ENCODE data around the gene CNOT6L. TPM values are rescaled to one million over a fixed set of nuclear protein-coding genes. Genes with fewer than 3 reads are reported as not detected.

CNOT6L gene
- total RNA-seq, 1 donor from 2014 or later: 15.8 TPM

- DNase-seq (ENCODE audit: low read depth): no peak
- no peaks in the 10 kb centered on the region for H3K36me3 ChIP-seq (ENCODE audit: control insufficient read depth, insufficient read depth, low read length)
- no peak for TF ChIP-seq CTCF (IDR thresholded peaks at IDR 0.05; ENCODE audit: insufficient read depth, low read length, poor library complexity, severe bottlenecking)
Measured at GRCh38 chr4:77751764-77752163, 67.4 kb downstream of the CNOT6L start.

GRCh38 chr4:77745792-77746191 is 73.4 kb downstream of the CNOT6L start:
- no peaks in the 10 kb centered on the region for H3K27me3 ChIP-seq (ENCODE audit: control insufficient read depth, insufficient read depth, low read length)
- no peak for DNase-seq (ENCODE audit: low read depth)
- no peaks in the 10 kb centered on the region for H3K36me3 ChIP-seq (ENCODE audit: control insufficient read depth, insufficient read depth, low read length)
- H3K4me3 ChIP-seq (ENCODE audit: low read depth, low read length): no peak overlapping the region
- TF ChIP-seq CTCF (IDR thresholded peaks at IDR 0.05; ENCODE audit: insufficient read depth, low read length, poor library complexity, severe bottlenecking): no peak

More at GRCh38 chr4:77751764-77752163, 67.4 kb downstream of the CNOT6L start:
- H3K27me3 ChIP-seq (ENCODE audit: control insufficient read depth, insufficient read depth, low read length): no peaks in the 10 kb centered on the region
- H3K4me3 ChIP-seq (ENCODE audit: low read depth, low read length): no peak overlapping the region

- DNase-seq (ENCODE audit: low read depth): no peak
- Histone ChIP-seq H3K4me3 (ENCODE audit: low read depth, low read length) (no peak overlapping the region), H3K27me3 (ENCODE audit: control insufficient read depth, insufficient read depth, low read length) (no peaks in the 10 kb centered on the region), H3K36me3 (ENCODE audit: control insufficient read depth, insufficient read depth, low read length) (no peaks in the 10 kb centered on the region)
- TF ChIP-seq CTCF (IDR thresholded peaks at IDR 0.05; ENCODE audit: insufficient read depth, low read length, poor library complexity, severe bottlenecking): no peak
Measured at GRCh38 chr4:77742054-77742453, 77.1 kb downstream of the CNOT6L start.

- Histone ChIP-seq H3K4me3 (ENCODE audit: low read depth, low read length) (no peak overlapping the region), H3K27me3 (ENCODE audit: control insufficient read depth, insufficient read depth, low read length) (no peaks in the 10 kb centered on the region), H3K36me3 (ENCODE audit: control insufficient read depth, insufficient read depth, low read length) (no peaks in the 10 kb centered on the region)
- DNase-seq (ENCODE audit: low read depth): no peak
- no peak for TF ChIP-seq CTCF (IDR thresholded peaks at IDR 0.05; ENCODE audit: insufficient read depth, low read length, poor library complexity, severe bottlenecking)
Measured at GRCh38 chr4:77740480-77740879, 78.7 kb downstream of the CNOT6L start.

- peak; percentile 70 for DNase-seq (ENCODE audit: low read depth)
- H3K27me3 ChIP-seq (ENCODE audit: control insufficient read depth, insufficient read depth, low read length): no peaks in the 10 kb centered on the region
- no peaks in the 10 kb centered on the region for H3K36me3 ChIP-seq (ENCODE audit: control insufficient read depth, insufficient read depth, low read length)
- TF ChIP-seq CTCF (IDR thresholded peaks at IDR 0.05; ENCODE audit: insufficient read depth, low read length, poor library complexity, severe bottlenecking): no peak
- H3K4me3 ChIP-seq (ENCODE audit: low read depth, low read length): no peak overlapping the region
Measured at GRCh38 chr4:77734928-77735327, 84.2 kb downstream of the CNOT6L start.

GRCh38 chr4:77731656-77732055 is 87.5 kb downstream of the CNOT6L start:
- Histone ChIP-seq H3K36me3 (ENCODE audit: control insufficient read depth, insufficient read depth, low read length) (no peaks in the 10 kb centered on the region), H3K27me3 (ENCODE audit: control insufficient read depth, insufficient read depth, low read length) (no peaks in the 10 kb centered on the region), H3K4me3 (ENCODE audit: low read depth, low read length) (no peak overlapping the region)
- DNase-seq (ENCODE audit: low read depth): no peak
- no peak for TF ChIP-seq CTCF (IDR thresholded peaks at IDR 0.05; ENCODE audit: insufficient read depth, low read length, poor library complexity, severe bottlenecking)
